Endothelial cell of umbilical vein (primary cell): ENCODE data around the gene TNPO1. TPM values are rescaled to one million over a fixed set of nuclear protein-coding genes. Genes with fewer than 3 reads are reported as not detected.

Source experiments
- BruUV-seq: library from RNA; stranded (reverse); fragments of 400-500 nt; replicated peaks from 2 replicates; lab custom pipeline; 2021; lab: Mats Ljungman, UMichigan
- CTCF ChIA-PET: fragments of 300-600, 350-600 bp; sonication (Branson Sonifier 250); formaldehyde crosslinking; loops from one replicate; lab custom pipeline; 2021; ENCODE audit warnings: antibody characterized with exemption, inconsistent platforms; lab: Charles Lee
- POLR2A ChIA-PET: fragments of 300-600, 350-600 bp; sonication (Branson Sonifier 250); formaldehyde crosslinking; loops from one replicate; lab custom pipeline; 2021; ENCODE audit warnings: antibody characterized with exemption, inconsistent platforms; lab: Charles Lee
- DNase-seq: peaks from one replicate; pipeline ENCODE4 v3.0.0-alpha.2; 2011; ENCODE audit warnings: low read depth, low spot score
- FAIRE-seq: peaks from 2 replicates; lab custom pipeline; 2011; peaks lifted over from hg19 to GRCh38; lab: Jason Lieb, UNC
- H2AFZ ChIP-seq: 2 replicates; pipeline ENCODE4 v1.6.0; 2012; ENCODE audit warnings: low read depth, low read length, control low read depth, inconsistent platforms
- H3K27ac ChIP-seq: 2 replicates; pipeline ENCODE4 v1.5.1; 2011; ENCODE audit warnings: low read depth, mild to moderate bottlenecking, control low read depth, low read length, moderate library complexity; ENCODE audit not compliant: insufficient read depth
- H3K27me3 ChIP-seq, 2 experiments: 2 replicates each; pipeline versions ENCODE4 v1.6.0 to v1.6.1; 2011; ENCODE audit warnings: low read length in 2 of 2, mixed read lengths in 1 of 2; ENCODE audit not compliant: control insufficient read depth in 2 of 2, insufficient read depth in 2 of 2
- H3K36me3 ChIP-seq, 2 experiments: 2 replicates in 1 of 2; 3 replicates in 1 of 2; pipeline ENCODE4 v1.5.1; 2011; ENCODE audit warnings: low read length in 2 of 2, mild to moderate bottlenecking in 1 of 2, moderate library complexity in 1 of 2; ENCODE audit not compliant: control insufficient read depth in 2 of 2, insufficient read depth in 2 of 2; ENCODE audit errors: extremely low read depth in 1 of 2
- H3K4me1 ChIP-seq: 3 replicates; pipeline ENCODE4 v1.5.1; 2011; ENCODE audit warnings: mild to moderate bottlenecking, low read length; ENCODE audit not compliant: control insufficient read depth, insufficient read depth; ENCODE audit errors: extremely low read depth
- H3K4me2 ChIP-seq: 2 replicates; pipeline ENCODE4 v1.6.1; 2011; ENCODE audit warnings: low read length, control low read depth, mixed read lengths; ENCODE audit not compliant: insufficient read depth
- H3K4me3 ChIP-seq, 3 experiments: fragments of 200-600 bp in 1 of 3; sonication (generic), shearing (Covaris generic) in 1 of 3; replicated peaks in 1 of 3; 2 replicates each; pipeline ENCODE4 v1.5.1; 2011 to 2016; ENCODE audit warnings: control low read depth in 3 of 3, low read length in 3 of 3, mild to moderate bottlenecking in 2 of 3, inconsistent platforms in 1 of 3, low read depth in 1 of 3, moderate library complexity in 1 of 3; ENCODE audit not compliant: insufficient read depth in 1 of 3
- H3K79me2 ChIP-seq: 2 replicates; pipeline ENCODE4 v1.6.0; 2012; ENCODE audit warnings: low read length, inconsistent platforms; ENCODE audit not compliant: control insufficient read depth, insufficient read depth
- H3K9ac ChIP-seq: replicated peaks from 2 replicates; pipeline ENCODE3; 2011; ENCODE audit warnings: low read length, control low read depth; ENCODE audit not compliant: insufficient read depth; ENCODE audit errors: extremely low read depth
- H3K9me1 ChIP-seq: replicated peaks from 3 replicates; pipeline ENCODE4 v1.6.0; 2011; ENCODE audit warnings: mild to moderate bottlenecking, low read length; ENCODE audit not compliant: control insufficient read depth, insufficient read depth; ENCODE audit errors: extremely low read depth
- H3K9me3 ChIP-seq: replicated peaks from 2 replicates; pipeline ENCODE4 v1.5.1; 2012; ENCODE audit warnings: low read length, inconsistent platforms; ENCODE audit not compliant: control insufficient read depth, insufficient read depth
- H4K20me1 ChIP-seq: replicated peaks from 2 replicates; pipeline ENCODE3; 2011; ENCODE audit warnings: mild to moderate bottlenecking, low read length; ENCODE audit not compliant: control insufficient read depth, insufficient read depth; ENCODE audit errors: extremely low read depth
- CTCF ChIP-seq, 2 donors: IDR thresholded peaks; 1 replicate in 1 of 2; 2 replicates in 1 of 2; pipeline ENCODE4 v1.5.1; 2011; ENCODE audit warnings: low read length in 2 of 2, mild to moderate bottlenecking in 2 of 2, moderate library complexity in 2 of 2, control low read depth in 1 of 2, inconsistent platforms in 1 of 2, low read depth in 1 of 2; ENCODE audit not compliant: insufficient read depth in 1 of 2; ENCODE audit errors: extremely low read depth in 1 of 2
- EZH2 ChIP-seq: IDR thresholded peaks from 2 replicates; pipeline ENCODE4 v1.6.1; 2012; ENCODE audit warnings: borderline replicate concordance, low read depth, mild to moderate bottlenecking, moderate library complexity, low read length, inconsistent platforms; ENCODE audit not compliant: severe bottlenecking
- FOS ChIP-seq: IDR thresholded peaks from 2 replicates; pipeline ENCODE4 v1.6.1; 2011; ENCODE audit warnings: mild to moderate bottlenecking, low read length, moderate library complexity, borderline replicate concordance; ENCODE audit not compliant: insufficient read depth
- GATA2 ChIP-seq: IDR thresholded peaks from 2 replicates; pipeline ENCODE4 v1.7.0; 2011; ENCODE audit warnings: low read depth, mild to moderate bottlenecking, moderate library complexity, mixed read lengths, low read length; ENCODE audit not compliant: insufficient read length, insufficient read depth
- JUN ChIP-seq: IDR thresholded peaks from 2 replicates; pipeline ENCODE4 v1.6.1; 2011; ENCODE audit warnings: borderline replicate concordance, low read depth; ENCODE audit not compliant: insufficient read length, insufficient read depth
- MAX ChIP-seq: IDR thresholded peaks from 2 replicates; pipeline ENCODE4 v1.6.1; 2011; ENCODE audit not compliant: insufficient read depth, insufficient read length
- MYC ChIP-seq: IDR thresholded peaks from one replicate; pipeline ENCODE4 v1.6.1; 2011; ENCODE audit warnings: mild to moderate bottlenecking, low read depth, low read length
- POLR2A ChIP-seq: IDR thresholded peaks from 2 replicates; pipeline ENCODE4 v1.6.1; 2012; ENCODE audit warnings: low read depth, mild to moderate bottlenecking, control low read depth, low read length
- POLR2AphosphoS5 ChIP-seq: IDR thresholded peaks from 2 replicates; pipeline ENCODE4 v1.6.1; 2012; ENCODE audit warnings: low read depth, mild to moderate bottlenecking, control low read depth, low read length, moderate library complexity; ENCODE audit not compliant: insufficient read depth
- dilution Hi-C: fragments of 300-500 bp; cut with MboI; formaldehyde crosslinking; loops from one replicate; pipeline ENCODE4 v1.15.0; 2019; ENCODE audit warnings: low sequenced_read_pairs; ENCODE audit not compliant: extremely low pct_ligation_motif_present
- intact Hi-C: fragments of 100-400 bp; cut with micrococcal nuclease; formaldehyde crosslinking; loops from one replicate; pipeline ENCODE4 v1.10.0; 2022
- polyA plus RNA-seq, 4 experiments: library from polyadenylated mRNA; depleted of rRNA in 3 of 4; stranded (reverse) in 3 of 4; unstranded in 1 of 4; fragments of >200 nt; gene quantifications; 2 replicates each; pipeline versions ENCODE4 v1.2.1 to v1.2.3, GENCODE V29; 2011 to 2012; ENCODE audit warnings: missing spikeins in 1 of 4
- total RNA-seq: library from RNA; stranded (reverse); gene quantifications from 2 replicates; pipeline ENCODE4 v1.2.3, GENCODE V29; 2021

TNPO1 gene
- total and polyA plus RNA-seq, 2 donors (not counting 3 experiments of a cell fraction or from before 2014, with no cell fraction given): 65.6 to 298 TPM

- no peaks in the 10 kb centered on the region for H3K27me3 ChIP-seq
- dilution Hi-C loops (loop anchor here (25.0 kb wide), 1 partner anchor 232 kb away; no protein-coding TSS in a partner anchor), intact Hi-C loops (loop anchor here (1.0 to 10.0 kb wide), 4 partner anchors 24 to 453 kb away; no protein-coding TSS in a partner anchor)
- H2AFZ ChIP-seq: no peak overlapping the region
- peak; percentile 62 for FAIRE-seq
- ChIA-PET CTCF (interaction anchor here (0.6 to 5.1 kb wide), 35 partner anchors 12 to 511 kb away, joined by 3 to 134 read pairs (median 5); partner anchors contain the start of genes MRPS27 and PTCD2), POLR2A (interaction anchor here (1.3 to 2.2 kb wide), 3 partner anchors 24 to 440 kb away, joined by 3 to 7 read pairs (median 4); no protein-coding TSS in a partner anchor)
- peak; percentile 52 for TF ChIP-seq POLR2A
- no peak for TF ChIP-seq GATA2
- TF ChIP-seq CTCF (IDR thresholded peaks at IDR 0.05; ENCODE audit: extremely low read depth in 1 of 2, insufficient read depth in 1 of 2, low read depth in 1 of 2, low read length in 2 of 2): peak; percentile 74 to 76
- TF ChIP-seq POLR2AphosphoS5: no peak
- no peak for TF ChIP-seq JUN
- no peak for TF ChIP-seq EZH2
- no peak for TF ChIP-seq MYC
- no peak for TF ChIP-seq FOS
- no peak for TF ChIP-seq MAX
- H3K36me3 ChIP-seq: peaks cover 2 to 3% of the 10 kb centered on the region in 2 experiments
- H3K27ac ChIP-seq: peak overlapping the region; percentile 98
- H3K9me1 ChIP-seq: no peaks in the 10 kb centered on the region
- H3K4me1 ChIP-seq: peaks cover 54% of the 10 kb centered on the region
- H4K20me1 ChIP-seq: peaks cover 12% of the 10 kb centered on the region
- H3K9me3 ChIP-seq: no peaks in the 10 kb centered on the region
- BruUV-seq: no TSS peak
- H3K79me2 ChIP-seq: peaks cover 75% of the 10 kb centered on the region
- peak overlapping the region; percentile 99 for H3K4me2 ChIP-seq
- peak overlapping the region; percentile 100 for H3K9ac ChIP-seq
- H3K4me3 ChIP-seq: peak overlapping the region; percentile 92 to 100 (median 100)
- DNase-seq: peak; percentile 81
Observed at GRCh38 chr5:72818866-72819534, 2.5 kb downstream of the TNPO1 start.
